Measurements from ENCODE around the gene MYO9B. TPM values are rescaled to one million over a fixed set of nuclear protein-coding genes. Genes with fewer than 3 reads are reported as not detected.

Gene MYO9B
- total RNA-seq, 1 experiment from 2014 or later = 58.6 TPM

DNA sequence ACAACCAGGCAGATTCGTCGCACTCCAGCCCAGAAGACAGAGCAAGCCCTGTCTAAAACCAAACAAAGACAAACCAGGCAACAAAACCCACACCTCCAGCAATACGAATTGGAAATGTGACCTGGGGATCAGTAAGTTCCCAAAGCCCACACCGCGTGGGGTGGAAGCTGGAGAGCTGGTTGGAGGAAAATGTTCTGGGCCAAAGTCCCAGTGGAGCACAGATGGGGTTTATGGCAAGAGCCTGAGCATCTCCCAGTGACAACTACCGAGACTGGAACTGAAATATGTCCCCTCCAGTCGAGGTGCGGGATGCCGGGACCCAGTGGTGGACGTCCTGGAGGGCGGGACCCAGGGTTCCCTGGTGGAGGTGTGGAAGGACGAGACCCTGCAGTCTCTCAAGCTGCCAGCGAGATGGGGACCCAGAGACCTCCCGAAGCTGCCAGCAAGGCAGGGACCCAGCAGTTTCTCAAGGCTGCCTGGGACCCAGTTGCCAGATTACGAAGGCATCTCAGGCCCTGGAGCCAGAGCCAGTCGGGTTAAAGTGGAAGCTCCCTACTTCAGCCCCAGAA is 26.6 kb upstream of the MYO9B start:
- no peak for DNase-seq
- no peak overlapping the region for H3K9ac ChIP-seq (ENCODE audit: extremely low read depth, insufficient read length, low read length)
- Mint-ChIP-seq H3K27me3 (ENCODE audit: low read depth) (no peaks in the 10 kb centered on the region), H3K9me3 (no peaks in the 10 kb centered on the region), H3K36me3 (ENCODE audit: insufficient read depth in 1 of 3, low read depth in 3 of 3) (peaks cover 26 to 55% (median 35%) of the 10 kb centered on the region in 3 experiments), H3K4me1 (peaks cover 8 to 19% of the 10 kb centered on the region in 2 experiments; a peak in 3 of 4 replicates), H3K4me3 (no peak overlapping the region), H3K27ac (peak overlapping the region in 1 of 3 experiments; percentile 28; a peak in 2 of 7 replicates)
- H3K18ac ChIP-seq (ENCODE audit: insufficient read length, low read depth, low read length) = no peak overlapping the region
- no peaks in the 10 kb centered on the region for H3K27me3 ChIP-seq (ENCODE audit: insufficient read depth, low read length)
- H3K4ac ChIP-seq (ENCODE audit: low read depth, low read length) = no peak overlapping the region
- H2AFZ ChIP-seq (ENCODE audit: low read length) = no peak overlapping the region
- H3K27ac ChIP-seq (ENCODE audit: insufficient read length, low read depth, low read length) = no peak overlapping the region
- H3K14ac ChIP-seq (ENCODE audit: insufficient read depth, low read length) = no peak overlapping the region
- no peak overlapping the region for H2BK120ac ChIP-seq (ENCODE audit: low read depth, low read length, poor library complexity, severe bottlenecking)
- H3K23me2 ChIP-seq (ENCODE audit: insufficient read length, low read depth, low read length, poor library complexity, severe bottlenecking) = no peaks in the 10 kb centered on the region
- no peak overlapping the region for H2AK5ac ChIP-seq (ENCODE audit: insufficient read length, low read length)
- no peak overlapping the region for H2BK5ac ChIP-seq (ENCODE audit: insufficient read length, low read length)
- no peak overlapping the region for H4K91ac ChIP-seq (ENCODE audit: insufficient read length, low read depth, low read length)
- no peak overlapping the region for H3K4me2 ChIP-seq (ENCODE audit: insufficient read depth, insufficient read length, low read length)
- H3K79me2 ChIP-seq (ENCODE audit: insufficient read depth, low read length) = no peaks in the 10 kb centered on the region
- H3K79me1 ChIP-seq (ENCODE audit: insufficient read depth, low read depth, low read length, poor library complexity, severe bottlenecking) = no peaks in the 10 kb centered on the region
- H3K56ac ChIP-seq (ENCODE audit: insufficient read length, low read depth, low read length) = no peak overlapping the region
- H2BK12ac ChIP-seq (ENCODE audit: insufficient read length, low read depth, low read length) = no peak overlapping the region
- H2BK15ac ChIP-seq (ENCODE audit: low read depth, low read length) = no peak overlapping the region
- no peak overlapping the region for H3K23ac ChIP-seq (ENCODE audit: insufficient read length, low read depth, low read length)
- no peaks in the 10 kb centered on the region for H3K9me3 ChIP-seq (ENCODE audit: control insufficient read depth, low read depth, low read length)
- no peak overlapping the region for H2BK20ac ChIP-seq (ENCODE audit: low read depth, low read length, poor library complexity, severe bottlenecking)
- H3K4me1 ChIP-seq (ENCODE audit: insufficient read depth, low read length) = no peaks in the 10 kb centered on the region
- no peaks in the 10 kb centered on the region for H4K20me1 ChIP-seq (ENCODE audit: control insufficient read depth, insufficient read depth, insufficient read length)
- H4K8ac ChIP-seq (replicated peaks; ENCODE audit: insufficient read length, low read depth, low read length) = no peak overlapping the region
- H3T11ph ChIP-seq (ENCODE audit: low read length) = no peak overlapping the region
- H4K5ac ChIP-seq (ENCODE audit: insufficient read length, low read depth, low read length) = no peak overlapping the region
- TF ChIP-seq, protein P1, sequence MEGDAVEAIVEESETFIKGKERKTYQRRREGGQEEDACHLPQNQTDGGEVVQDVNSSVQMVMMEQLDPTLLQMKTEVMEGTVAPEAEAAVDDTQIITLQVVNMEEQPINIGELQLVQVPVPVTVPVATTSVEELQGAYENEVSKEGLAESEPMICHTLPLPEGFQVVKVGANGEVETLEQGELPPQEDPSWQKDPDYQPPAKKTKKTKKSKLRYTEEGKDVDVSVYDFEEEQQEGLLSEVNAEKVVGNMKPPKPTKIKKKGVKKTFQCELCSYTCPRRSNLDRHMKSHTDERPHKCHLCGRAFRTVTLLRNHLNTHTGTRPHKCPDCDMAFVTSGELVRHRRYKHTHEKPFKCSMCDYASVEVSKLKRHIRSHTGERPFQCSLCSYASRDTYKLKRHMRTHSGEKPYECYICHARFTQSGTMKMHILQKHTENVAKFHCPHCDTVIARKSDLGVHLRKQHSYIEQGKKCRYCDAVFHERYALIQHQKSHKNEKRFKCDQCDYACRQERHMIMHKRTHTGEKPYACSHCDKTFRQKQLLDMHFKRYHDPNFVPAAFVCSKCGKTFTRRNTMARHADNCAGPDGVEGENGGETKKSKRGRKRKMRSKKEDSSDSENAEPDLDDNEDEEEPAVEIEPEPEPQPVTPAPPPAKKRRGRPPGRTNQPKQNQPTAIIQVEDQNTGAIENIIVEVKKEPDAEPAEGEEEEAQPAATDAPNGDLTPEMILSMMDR (conservative IDR thresholded peaks at IDR 0.05) = no peak
- no CpG with 5 or more reads among the region's 16 CpGs for WGBS (ENCODE audit: extremely low coverage, insufficient read length, low lambda C conversion rate)
